ENCODE measurements around the gene GATAD1. TPM values are rescaled to one million over a fixed set of nuclear protein-coding genes. Genes with fewer than 3 reads are reported as not detected.

The GATAD1 gene
- total and polyA plus RNA-seq, 10 of the 15 experiments (the other 5 are each of a cell fraction or from before 2014, with no cell fraction given), result 5.5 to 45.2 (median 14.2) TPM

- Histone ChIP-seq H4K20me1 (ENCODE audit: control insufficient read depth, insufficient read depth) (no peaks in the 10 kb centered on the region), H3K79me2 (ENCODE audit: control insufficient read depth, insufficient read depth, low read length) (no peaks in the 10 kb centered on the region), H3K36me3 (ENCODE audit: control insufficient read depth in 2 of 2, insufficient read depth in 2 of 2, low read length in 1 of 2) (no peaks in the 10 kb centered on the region), H3K9me3 (replicated peaks; ENCODE audit: control insufficient read depth, insufficient read depth, low read length) (no peaks in the 10 kb centered on the region), H3K9ac (ENCODE audit: control insufficient read depth, insufficient read depth, low read length) (no peak overlapping the region), H3K4me1 (ENCODE audit: control insufficient read depth, insufficient read depth, low read length) (no peaks in the 10 kb centered on the region), H3K4me3 (no peak overlapping the region), H3K27me3 (replicated peaks in 1 of 2; ENCODE audit: control insufficient read depth in 2 of 2, insufficient read depth in 2 of 2, low read length in 1 of 2) (no peaks in the 10 kb centered on the region; a peak in 1 of 4 replicates), H3K4me2 (ENCODE audit: control insufficient read depth, insufficient read depth) (no peak overlapping the region), H2AFZ (ENCODE audit: control insufficient read depth, low read depth, low read length) (no peak overlapping the region), H3K27ac (ENCODE audit: control insufficient read depth, insufficient read depth) (no peak overlapping the region)
- ChIA-PET CTCF (interaction anchor here (0.7 to 2.1 kb wide), 3 partner anchors 10 to 14 kb away, joined by 3 to 5 read pairs (median 4); partner anchors contain the start of gene GATAD1), RAD21 (ENCODE audit: unreplicated experiment) (no interaction called here), SMC1A (ENCODE audit: uncharacterized antibody, unreplicated experiment) (no interaction called here), POLR2A (no interaction called here)
- FAIRE-seq (no peak), DNase-seq (ENCODE audit: low read depth, low spot score) (no peak), ATAC-seq (no peak)
- WGBS (ENCODE audit: insufficient coverage, insufficient replicate concordance, low lambda C conversion rate, missing lambda C conversion rate), result 63% methylated on average over 6 of the region's 6 CpGs
- intact Hi-C loops (cut with micrococcal nuclease; ENCODE audit: unreplicated experiment) (no loop called here), in situ Hi-C loops (cut with MboI) (loop anchor here (25.0 kb wide), 1 partner anchor 1351 kb away; no protein-coding TSS in a partner anchor)
- BruUV-seq (replicated peaks), result no TSS peak
- TF ChIP-seq POLR2AphosphoS2 (IDR thresholded peaks at IDR 0.05; ENCODE audit: low read depth, low read length) (no peak), CHD4 (IDR thresholded peaks at IDR 0.05) (no peak), BHLHE40 (IDR thresholded peaks at IDR 0.05; ENCODE audit: borderline replicate concordance in 1 of 2, low read depth in 2 of 2, low read length in 1 of 2) (no peak), KDM1A (IDR thresholded peaks at IDR 0.05; ENCODE audit: borderline replicate concordance) (no peak), PRDM15 (CRISPR knock-in tag; IDR thresholded peaks at IDR 0.05) (no peak), CHD1 (IDR thresholded peaks at IDR 0.05; ENCODE audit: low read depth, low read length) (no peak), ESRRA (IDR thresholded peaks at IDR 0.05; ENCODE audit: low read length) (no peak), POLR2A (IDR thresholded peaks at IDR 0.05; ENCODE audit: low read depth, low read length) (no peak), BMI1 (IDR thresholded peaks at IDR 0.05; ENCODE audit: borderline replicate concordance) (no peak), ZNF217 (IDR thresholded peaks at IDR 0.05) (no peak), STAT3 (IDR thresholded peaks at IDR 0.05; ENCODE audit: low read depth, low read length) (no peak), SUPT20H (IDR thresholded peaks at IDR 0.05; ENCODE audit: borderline replicate concordance, control insufficient read depth, low read depth, low read length) (no peak), CHD2 (IDR thresholded peaks at IDR 0.05; ENCODE audit: borderline replicate concordance, low read depth, low read length) (no peak)
- TF ChIP-seq, protein P1, sequence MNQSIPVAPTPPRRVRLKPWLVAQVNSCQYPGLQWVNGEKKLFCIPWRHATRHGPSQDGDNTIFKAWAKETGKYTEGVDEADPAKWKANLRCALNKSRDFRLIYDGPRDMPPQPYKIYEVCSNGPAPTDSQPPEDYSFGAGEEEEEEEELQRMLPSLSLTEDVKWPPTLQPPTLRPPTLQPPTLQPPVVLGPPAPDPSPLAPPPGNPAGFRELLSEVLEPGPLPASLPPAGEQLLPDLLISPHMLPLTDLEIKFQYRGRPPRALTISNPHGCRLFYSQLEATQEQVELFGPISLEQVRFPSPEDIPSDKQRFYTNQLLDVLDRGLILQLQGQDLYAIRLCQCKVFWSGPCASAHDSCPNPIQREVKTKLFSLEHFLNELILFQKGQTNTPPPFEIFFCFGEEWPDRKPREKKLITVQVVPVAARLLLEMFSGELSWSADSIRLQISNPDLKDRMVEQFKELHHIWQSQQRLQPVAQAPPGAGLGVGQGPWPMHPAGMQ (IDR thresholded peaks at IDR 0.05; ENCODE audit: borderline replicate concordance), result no peak
- TF ChIP-seq, protein P2, sequence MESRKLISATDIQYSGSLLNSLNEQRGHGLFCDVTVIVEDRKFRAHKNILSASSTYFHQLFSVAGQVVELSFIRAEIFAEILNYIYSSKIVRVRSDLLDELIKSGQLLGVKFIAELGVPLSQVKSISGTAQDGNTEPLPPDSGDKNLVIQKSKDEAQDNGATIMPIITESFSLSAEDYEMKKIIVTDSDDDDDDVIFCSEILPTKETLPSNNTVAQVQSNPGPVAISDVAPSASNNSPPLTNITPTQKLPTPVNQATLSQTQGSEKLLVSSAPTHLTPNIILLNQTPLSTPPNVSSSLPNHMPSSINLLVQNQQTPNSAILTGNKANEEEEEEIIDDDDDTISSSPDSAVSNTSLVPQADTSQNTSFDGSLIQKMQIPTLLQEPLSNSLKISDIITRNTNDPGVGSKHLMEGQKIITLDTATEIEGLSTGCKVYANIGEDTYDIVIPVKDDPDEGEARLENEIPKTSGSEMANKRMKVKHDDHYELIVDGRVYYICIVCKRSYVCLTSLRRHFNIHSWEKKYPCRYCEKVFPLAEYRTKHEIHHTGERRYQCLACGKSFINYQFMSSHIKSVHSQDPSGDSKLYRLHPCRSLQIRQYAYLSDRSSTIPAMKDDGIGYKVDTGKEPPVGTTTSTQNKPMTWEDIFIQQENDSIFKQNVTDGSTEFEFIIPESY (IDR thresholded peaks at IDR 0.05), result no peak
- TF ChIP-seq, protein P3, sequence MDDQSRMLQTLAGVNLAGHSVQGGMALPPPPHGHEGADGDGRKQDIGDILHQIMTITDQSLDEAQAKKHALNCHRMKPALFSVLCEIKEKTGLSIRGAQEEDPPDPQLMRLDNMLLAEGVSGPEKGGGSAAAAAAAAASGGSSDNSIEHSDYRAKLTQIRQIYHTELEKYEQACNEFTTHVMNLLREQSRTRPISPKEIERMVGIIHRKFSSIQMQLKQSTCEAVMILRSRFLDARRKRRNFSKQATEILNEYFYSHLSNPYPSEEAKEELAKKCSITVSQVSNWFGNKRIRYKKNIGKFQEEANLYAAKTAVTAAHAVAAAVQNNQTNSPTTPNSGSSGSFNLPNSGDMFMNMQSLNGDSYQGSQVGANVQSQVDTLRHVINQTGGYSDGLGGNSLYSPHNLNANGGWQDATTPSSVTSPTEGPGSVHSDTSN (IDR thresholded peaks at IDR 0.05; ENCODE audit: insufficient replicate concordance, low read depth, low read length), result no peak
Observed at GRCh38 chr7:92437956-92438491, 9.3 kb upstream of the GATAD1 start.

Measured in GM12878 (cell line).